GM12872 (cell line): ENCODE data around the gene LYL1.

Experiments used
- TF ChIP-seq, protein P1 (sequence below): IDR thresholded peaks from 3 replicates; pipeline ENCODE4 v1.5.1; 2011; ENCODE audit warnings: low read depth, mild to moderate bottlenecking, low read length, moderate library complexity; ENCODE audit not compliant: insufficient read depth

Gene LYL1

GRCh38 chr19:13139633-13140311, 37.1 kb upstream of the LYL1 start:
- TF ChIP-seq, protein P1, sequence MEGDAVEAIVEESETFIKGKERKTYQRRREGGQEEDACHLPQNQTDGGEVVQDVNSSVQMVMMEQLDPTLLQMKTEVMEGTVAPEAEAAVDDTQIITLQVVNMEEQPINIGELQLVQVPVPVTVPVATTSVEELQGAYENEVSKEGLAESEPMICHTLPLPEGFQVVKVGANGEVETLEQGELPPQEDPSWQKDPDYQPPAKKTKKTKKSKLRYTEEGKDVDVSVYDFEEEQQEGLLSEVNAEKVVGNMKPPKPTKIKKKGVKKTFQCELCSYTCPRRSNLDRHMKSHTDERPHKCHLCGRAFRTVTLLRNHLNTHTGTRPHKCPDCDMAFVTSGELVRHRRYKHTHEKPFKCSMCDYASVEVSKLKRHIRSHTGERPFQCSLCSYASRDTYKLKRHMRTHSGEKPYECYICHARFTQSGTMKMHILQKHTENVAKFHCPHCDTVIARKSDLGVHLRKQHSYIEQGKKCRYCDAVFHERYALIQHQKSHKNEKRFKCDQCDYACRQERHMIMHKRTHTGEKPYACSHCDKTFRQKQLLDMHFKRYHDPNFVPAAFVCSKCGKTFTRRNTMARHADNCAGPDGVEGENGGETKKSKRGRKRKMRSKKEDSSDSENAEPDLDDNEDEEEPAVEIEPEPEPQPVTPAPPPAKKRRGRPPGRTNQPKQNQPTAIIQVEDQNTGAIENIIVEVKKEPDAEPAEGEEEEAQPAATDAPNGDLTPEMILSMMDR, result no peak

DNA sequence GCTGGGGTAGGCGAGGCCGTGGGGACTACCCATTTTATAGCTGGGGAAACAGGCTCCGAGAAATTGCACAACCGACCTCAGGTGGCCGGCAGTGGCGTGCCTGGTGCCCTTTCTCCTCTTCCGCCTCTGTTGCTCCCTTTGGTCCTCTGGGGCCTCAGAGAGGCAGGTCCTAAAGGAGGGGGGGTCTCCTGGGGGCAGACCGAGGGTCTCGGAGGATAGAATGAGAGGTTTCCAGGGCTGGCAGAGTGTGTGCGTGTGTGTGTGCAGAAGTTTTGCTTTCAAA, 36.2 kb upstream of the LYL1 start:
- TF ChIP-seq, protein P1, result no peak

DNA sequence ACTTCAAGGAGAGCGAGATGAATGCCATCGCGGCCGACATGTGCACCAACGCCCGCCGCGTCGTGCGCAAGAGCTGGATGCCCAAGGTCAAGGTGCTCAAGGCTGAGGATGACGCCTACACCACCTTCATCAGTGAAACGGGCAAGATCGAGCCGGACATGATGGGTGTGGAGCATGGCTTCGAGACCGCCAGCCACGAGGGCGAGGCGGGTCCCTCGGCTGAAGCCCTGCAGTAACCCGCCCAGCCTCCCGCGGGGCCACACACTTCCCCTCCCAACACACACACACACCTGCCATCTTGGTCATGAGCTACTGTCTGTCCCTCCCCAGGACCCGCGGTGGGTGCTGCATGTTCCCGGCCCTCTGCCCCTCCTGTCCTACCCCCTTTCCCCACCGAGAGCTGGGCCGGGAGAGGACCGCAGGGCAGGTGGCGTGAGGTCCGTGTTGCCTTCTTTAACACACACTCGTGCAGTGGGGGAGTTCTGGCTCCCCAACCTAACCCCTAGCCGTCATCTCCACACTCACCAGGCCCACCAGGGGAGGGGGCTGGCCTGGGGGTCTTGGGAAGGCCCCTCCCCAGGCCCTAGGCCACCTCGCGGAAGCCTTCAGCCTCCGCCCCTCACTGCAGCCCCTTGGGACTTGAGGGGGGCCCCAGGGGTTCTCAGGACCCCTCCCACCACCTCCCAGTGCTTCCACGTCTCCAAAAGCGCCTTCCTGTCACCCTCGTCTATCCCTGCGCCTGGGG, 35.7 kb upstream of the LYL1 start:
- TF ChIP-seq, protein P1, result no peak

- TF ChIP-seq, protein P1, result no peak
These were observed 34.7 kb upstream of the LYL1 start for GRCh38 chr19:13137290-13137794.

- TF ChIP-seq, protein P1, result no peak
These were observed 32.7 kb upstream of the LYL1 start for GRCh38 chr19:13135068-13136062.

DNA sequence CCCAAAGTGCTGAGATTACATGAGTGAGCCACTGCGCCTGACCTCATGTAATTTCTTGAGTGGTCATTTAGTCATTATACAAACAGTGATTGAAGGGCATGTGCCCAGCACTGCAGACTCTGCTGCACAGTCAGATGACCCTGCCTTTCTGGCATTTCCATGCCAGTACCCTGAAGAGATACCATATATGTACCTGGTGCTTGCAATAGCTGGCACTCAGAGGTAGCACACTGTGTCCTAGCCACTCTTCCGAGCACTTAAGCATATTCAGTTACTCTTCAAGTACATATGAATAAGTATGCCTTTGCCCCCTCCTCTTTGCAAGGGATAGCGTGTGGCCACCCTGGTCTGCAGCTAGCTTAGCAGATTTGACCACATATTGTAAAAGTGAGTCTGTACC, 32.0 kb upstream of the LYL1 start:
- TF ChIP-seq, protein P1, result no peak
